ENCODE results near the gene REELD1. TPM values are rescaled to one million over a fixed set of nuclear protein-coding genes. Genes with fewer than 3 reads are reported as not detected.

Gene REELD1
- polyA plus RNA-seq, 2 donors = 0.16 to 0.20 TPM

GRCh38 chr4:146211440-146211839 lies 2.9 kb upstream of the REELD1 start:
- Histone ChIP-seq H3K4me3 (ENCODE audit: low read depth in 1 of 2, low read length in 2 of 2) (no peak overlapping the region), H3K36me3 (ENCODE audit: control insufficient read depth in 2 of 2, insufficient read depth in 2 of 2, low read length in 1 of 2) (no peaks in the 10 kb centered on the region), H3K27me3 (ENCODE audit: control insufficient read depth in 1 of 2, insufficient read depth in 2 of 2, low read length in 2 of 2) (no peaks in the 10 kb centered on the region), H3K9me3 (ENCODE audit: control insufficient read depth in 2 of 2, insufficient read depth in 1 of 2, low read depth in 1 of 2, low read length in 1 of 2) (no peaks in the 10 kb centered on the region), H3K27ac (ENCODE audit: low read depth in 2 of 2, low read length in 1 of 2) (no peak overlapping the region), H3K4me1 (ENCODE audit: control insufficient read depth in 2 of 2, insufficient read depth in 2 of 2, low read length in 1 of 2) (no peaks in the 10 kb centered on the region)
- 63 to 66% methylated on average over 7 of the region's 7 CpGs for WGBS, 2 donors

- no peaks in the 10 kb centered on the region for H3K9me3 ChIP-seq (ENCODE audit: control insufficient read depth in 2 of 2, insufficient read depth in 1 of 2, low read depth in 1 of 2, low read length in 1 of 2)
- 90% methylated on average over 9 of the region's 9 CpGs for WGBS, 2 donors
Observed at GRCh38 chr4:146212781-146213180, 1.6 kb upstream of the REELD1 start.

GRCh38 chr4:146222313-146222712 lies 8.0 kb downstream of the REELD1 start:
- Histone ChIP-seq H3K4me3 (ENCODE audit: low read depth in 1 of 2, low read length in 2 of 2) (no peak overlapping the region), H3K9me3 (ENCODE audit: control insufficient read depth in 2 of 2, insufficient read depth in 1 of 2, low read depth in 1 of 2, low read length in 1 of 2) (no peaks in the 10 kb centered on the region), H3K36me3 (ENCODE audit: control insufficient read depth in 2 of 2, insufficient read depth in 2 of 2, low read length in 1 of 2) (no peaks in the 10 kb centered on the region), H3K27me3 (ENCODE audit: control insufficient read depth in 1 of 2, insufficient read depth in 2 of 2, low read length in 2 of 2) (no peaks in the 10 kb centered on the region), H3K27ac (ENCODE audit: low read depth in 2 of 2, low read length in 1 of 2) (no peak overlapping the region), H3K4me1 (ENCODE audit: control insufficient read depth in 2 of 2, insufficient read depth in 2 of 2, low read length in 1 of 2) (no peaks in the 10 kb centered on the region)
- 75 to 76% methylated on average over 8 of the region's 8 CpGs for WGBS, 2 donors

More at GRCh38 chr4:146212781-146213180, 1.6 kb upstream of the REELD1 start:
- Histone ChIP-seq H3K4me1 (ENCODE audit: control insufficient read depth in 2 of 2, insufficient read depth in 2 of 2, low read length in 1 of 2) (no peaks in the 10 kb centered on the region), H3K4me3 (ENCODE audit: low read depth in 1 of 2, low read length in 2 of 2) (no peak overlapping the region), H3K27ac (ENCODE audit: low read depth in 2 of 2, low read length in 1 of 2) (no peak overlapping the region), H3K36me3 (ENCODE audit: control insufficient read depth in 2 of 2, insufficient read depth in 2 of 2, low read length in 1 of 2) (no peaks in the 10 kb centered on the region), H3K27me3 (ENCODE audit: control insufficient read depth in 1 of 2, insufficient read depth in 2 of 2, low read length in 2 of 2) (no peaks in the 10 kb centered on the region)

- Histone ChIP-seq H3K36me3 (ENCODE audit: control insufficient read depth in 2 of 2, insufficient read depth in 2 of 2, low read length in 1 of 2) (no peaks in the 10 kb centered on the region), H3K27ac (ENCODE audit: low read depth in 2 of 2, low read length in 1 of 2) (no peak overlapping the region), H3K4me1 (ENCODE audit: control insufficient read depth in 2 of 2, insufficient read depth in 2 of 2, low read length in 1 of 2) (no peaks in the 10 kb centered on the region), H3K4me3 (ENCODE audit: low read depth in 1 of 2, low read length in 2 of 2) (no peak overlapping the region), H3K9me3 (ENCODE audit: control insufficient read depth in 2 of 2, insufficient read depth in 1 of 2, low read depth in 1 of 2, low read length in 1 of 2) (no peaks in the 10 kb centered on the region), H3K27me3 (ENCODE audit: control insufficient read depth in 1 of 2, insufficient read depth in 2 of 2, low read length in 2 of 2) (no peaks in the 10 kb centered on the region)
- 54 to 64% methylated on average over 8 of the region's 8 CpGs for WGBS, 2 donors
Observed at GRCh38 chr4:146224326-146224966, 10.1 kb downstream of the REELD1 start.

- Histone ChIP-seq H3K27ac (ENCODE audit: low read depth in 2 of 2, low read length in 1 of 2) (no peak overlapping the region), H3K4me3 (ENCODE audit: low read depth in 1 of 2, low read length in 2 of 2) (no peak overlapping the region), H3K27me3 (ENCODE audit: control insufficient read depth in 1 of 2, insufficient read depth in 2 of 2, low read length in 2 of 2) (no peaks in the 10 kb centered on the region), H3K36me3 (ENCODE audit: control insufficient read depth in 2 of 2, insufficient read depth in 2 of 2, low read length in 1 of 2) (no peaks in the 10 kb centered on the region), H3K9me3 (ENCODE audit: control insufficient read depth in 2 of 2, insufficient read depth in 1 of 2, low read depth in 1 of 2, low read length in 1 of 2) (no peaks in the 10 kb centered on the region), H3K4me1 (ENCODE audit: control insufficient read depth in 2 of 2, insufficient read depth in 2 of 2, low read length in 1 of 2) (no peaks in the 10 kb centered on the region)
Observed at GRCh38 chr4:146229406-146229805, 15.1 kb downstream of the REELD1 start.

GRCh38 chr4:146232131-146232722 lies 17.9 kb downstream of the REELD1 start:
- H3K36me3 ChIP-seq (ENCODE audit: control insufficient read depth in 2 of 2, insufficient read depth in 2 of 2, low read length in 1 of 2) = no peaks in the 10 kb centered on the region
- H3K4me1 ChIP-seq (ENCODE audit: control insufficient read depth in 2 of 2, insufficient read depth in 2 of 2, low read length in 1 of 2) = no peaks in the 10 kb centered on the region
- no peaks in the 10 kb centered on the region for H3K9me3 ChIP-seq (ENCODE audit: control insufficient read depth in 2 of 2, insufficient read depth in 1 of 2, low read depth in 1 of 2, low read length in 1 of 2)
- no peak overlapping the region for H3K4me3 ChIP-seq (ENCODE audit: low read depth in 1 of 2, low read length in 2 of 2)
- H3K27me3 ChIP-seq (ENCODE audit: control insufficient read depth in 1 of 2, insufficient read depth in 2 of 2, low read length in 2 of 2) = no peaks in the 10 kb centered on the region
- H3K27ac ChIP-seq (ENCODE audit: low read depth in 2 of 2, low read length in 1 of 2) = no peak overlapping the region
- 62 to 81% methylated on average over 1 of the region's 1 CpG for WGBS, 2 donors

GRCh38 chr4:146235654-146236177 lies 21.4 kb downstream of the REELD1 start:
- Histone ChIP-seq H3K27me3 (ENCODE audit: control insufficient read depth in 1 of 2, insufficient read depth in 2 of 2, low read length in 2 of 2) (no peaks in the 10 kb centered on the region), H3K4me3 (ENCODE audit: low read depth in 1 of 2, low read length in 2 of 2) (no peak overlapping the region), H3K4me1 (ENCODE audit: control insufficient read depth in 2 of 2, insufficient read depth in 2 of 2, low read length in 1 of 2) (no peaks in the 10 kb centered on the region), H3K27ac (ENCODE audit: low read depth in 2 of 2, low read length in 1 of 2) (no peak overlapping the region), H3K36me3 (ENCODE audit: control insufficient read depth in 2 of 2, insufficient read depth in 2 of 2, low read length in 1 of 2) (no peaks in the 10 kb centered on the region), H3K9me3 (ENCODE audit: control insufficient read depth in 2 of 2, insufficient read depth in 1 of 2, low read depth in 1 of 2, low read length in 1 of 2) (no peaks in the 10 kb centered on the region)
- WGBS, 2 donors = 68 to 80% methylated on average over 8 of the region's 8 CpGs

GRCh38 chr4:146236216-146236615 lies 21.9 kb downstream of the REELD1 start:
- H3K27me3 ChIP-seq (ENCODE audit: control insufficient read depth in 1 of 2, insufficient read depth in 2 of 2, low read length in 2 of 2) = no peaks in the 10 kb centered on the region
- no peaks in the 10 kb centered on the region for H3K9me3 ChIP-seq (ENCODE audit: control insufficient read depth in 2 of 2, insufficient read depth in 1 of 2, low read depth in 1 of 2, low read length in 1 of 2)
- no peaks in the 10 kb centered on the region for H3K36me3 ChIP-seq (ENCODE audit: control insufficient read depth in 2 of 2, insufficient read depth in 2 of 2, low read length in 1 of 2)
- no peaks in the 10 kb centered on the region for H3K4me1 ChIP-seq (ENCODE audit: control insufficient read depth in 2 of 2, insufficient read depth in 2 of 2, low read length in 1 of 2)
- no peak overlapping the region for H3K4me3 ChIP-seq (ENCODE audit: low read depth in 1 of 2, low read length in 2 of 2)
- no peak overlapping the region for H3K27ac ChIP-seq (ENCODE audit: low read depth in 2 of 2, low read length in 1 of 2)
- 67 to 74% methylated on average over 5 of the region's 5 CpGs for WGBS, 2 donors

GRCh38 chr4:146237092-146237491 lies 22.8 kb downstream of the REELD1 start:
- WGBS, 2 donors = 84 to 87% methylated on average over 6 of the region's 6 CpGs
- no peaks in the 10 kb centered on the region for H3K27me3 ChIP-seq (ENCODE audit: control insufficient read depth in 1 of 2, insufficient read depth in 2 of 2, low read length in 2 of 2)
- no peaks in the 10 kb centered on the region for H3K36me3 ChIP-seq (ENCODE audit: control insufficient read depth in 2 of 2, insufficient read depth in 2 of 2, low read length in 1 of 2)
- no peaks in the 10 kb centered on the region for H3K4me1 ChIP-seq (ENCODE audit: control insufficient read depth in 2 of 2, insufficient read depth in 2 of 2, low read length in 1 of 2)
- H3K4me3 ChIP-seq (ENCODE audit: low read depth in 1 of 2, low read length in 2 of 2) = no peak overlapping the region
- no peak overlapping the region for H3K27ac ChIP-seq (ENCODE audit: low read depth in 2 of 2, low read length in 1 of 2)
- no peaks in the 10 kb centered on the region for H3K9me3 ChIP-seq (ENCODE audit: control insufficient read depth in 2 of 2, insufficient read depth in 1 of 2, low read depth in 1 of 2, low read length in 1 of 2)

- Histone ChIP-seq H3K4me3 (ENCODE audit: low read depth in 1 of 2, low read length in 2 of 2) (no peak overlapping the region), H3K4me1 (ENCODE audit: control insufficient read depth in 2 of 2, insufficient read depth in 2 of 2, low read length in 1 of 2) (no peaks in the 10 kb centered on the region), H3K36me3 (ENCODE audit: control insufficient read depth in 2 of 2, insufficient read depth in 2 of 2, low read length in 1 of 2) (no peaks in the 10 kb centered on the region), H3K27me3 (ENCODE audit: control insufficient read depth in 1 of 2, insufficient read depth in 2 of 2, low read length in 2 of 2) (no peaks in the 10 kb centered on the region), H3K27ac (ENCODE audit: low read depth in 2 of 2, low read length in 1 of 2) (no peak overlapping the region), H3K9me3 (ENCODE audit: control insufficient read depth in 2 of 2, insufficient read depth in 1 of 2, low read depth in 1 of 2, low read length in 1 of 2) (no peaks in the 10 kb centered on the region)
- WGBS, 2 donors = 84 to 91% methylated on average over 3 of the region's 3 CpGs
Observed at GRCh38 chr4:146238107-146238506, 23.8 kb downstream of the REELD1 start.

Data from esophagus (tissue), 2 donors.